HepG2 (cell line): ENCODE data around the gene PPM1H.

Experiments used
- CHD2 ChIP-seq: IDR thresholded peaks from 2 replicates; pipeline ENCODE4 v1.6.1; 2011; ENCODE audit warnings: low read depth, low read length, improper control_type of control experiment
- EZH2 ChIP-seq: conservative IDR thresholded peaks from 2 replicates; pipeline ENCODE4 v1.6.1; 2012; ENCODE audit warnings: mild to moderate bottlenecking, low read depth, low read length, moderate library complexity
- GABPB1 ChIP-seq: IDR thresholded peaks from 2 replicates; pipeline ENCODE4 v1.6.1; 2016; ENCODE audit warnings: mild to moderate bottlenecking, missing genetic modification reagents, moderate library complexity, missing compliant biosample characterization
- JUNB ChIP-seq: sonication (generic); formaldehyde crosslinking; IDR thresholded peaks from 2 replicates; pipeline ENCODE4 v1.8.0; 2022; ENCODE audit warnings: missing genetic modification reagents, mild to moderate bottlenecking, borderline replicate concordance
- MBD4 ChIP-seq: IDR thresholded peaks from 2 replicates; pipeline ENCODE4 v1.6.1; 2012; ENCODE audit warnings: low read length, inconsistent platforms, borderline replicate concordance
- MZF1 ChIP-seq: sonication (generic); formaldehyde crosslinking; IDR thresholded peaks from 2 replicates; pipeline ENCODE4 v1.8.1; 2023; ENCODE audit warnings: mild to moderate bottlenecking, missing genetic modification reagents, borderline replicate concordance
- RAD21 ChIP-seq: fragments of 450-650 bp; formaldehyde crosslinking; IDR thresholded peaks from 2 replicates; pipeline ENCODE4 v1.5.0; 2020; ENCODE audit warnings: mild to moderate bottlenecking
- SIN3A ChIP-seq: IDR thresholded peaks from 2 replicates; pipeline ENCODE4 v1.6.1; 2011; ENCODE audit warnings: low read depth, mild to moderate bottlenecking, control low read depth, low read length, borderline replicate concordance
- STAT5B ChIP-seq: sonication (generic); formaldehyde crosslinking; IDR thresholded peaks from 2 replicates; pipeline ENCODE4 v1.4.0; 2020; ENCODE audit warnings: missing genetic modification reagents
- ZBTB14 ChIP-seq: sonication (generic); formaldehyde crosslinking; IDR thresholded peaks from 2 replicates; pipeline ENCODE4 v1.4.0; 2020; ENCODE audit warnings: missing genetic modification reagents
- ZBTB7A ChIP-seq: sonication (generic); formaldehyde crosslinking; IDR thresholded peaks from 2 replicates; pipeline ENCODE4 v1.8.0; 2022; ENCODE audit warnings: mild to moderate bottlenecking, missing genetic modification reagents
- ZNF557 ChIP-seq: sonication (generic); formaldehyde crosslinking; IDR thresholded peaks from 2 replicates; pipeline ENCODE4 v1.4.0; 2020; ENCODE audit warnings: missing genetic modification reagents

GRCh38 chr12:62943779-62944395, 8.9 kb upstream of the PPM1H start:
- TF ChIP-seq ZNF557 (CRISPR knock-in tag): no peak
- TF ChIP-seq GABPB1 (CRISPR knock-in tag): no peak
- no peak for TF ChIP-seq MZF1
- no peak for TF ChIP-seq EZH2
- no peak for TF ChIP-seq ZBTB14 (CRISPR knock-in tag)
- no peak for TF ChIP-seq MBD4
- no peak for TF ChIP-seq STAT5B
- TF ChIP-seq SIN3A: no peak
- no peak for TF ChIP-seq CHD2
- no peak for TF ChIP-seq RAD21 (CRISPR knock-in tag)
- no peak for TF ChIP-seq ZBTB7A (CRISPR knock-in tag)
- TF ChIP-seq JUNB: no peak
